ENCODE results near the gene C1orf87.

GRCh38 chr1:59997479-59998115 is 76.0 kb downstream of the C1orf87 start:
- TF ChIP-seq ZSCAN18 (tag by site-specific recombination; IDR thresholded peaks at IDR 0.05) (no peak), ZNF449 (tag by site-specific recombination; IDR thresholded peaks at IDR 0.05) (no peak), KLF8 (tag by site-specific recombination; IDR thresholded peaks at IDR 0.05) (no peak), CTCF (tag by site-specific recombination; IDR thresholded peaks at IDR 0.05) (no peak), ZNF280D (tag by site-specific recombination; IDR thresholded peaks at IDR 0.05) (no peak), ZBTB26 (tag by site-specific recombination; optimal IDR thresholded peaks at IDR 0.05) (no peak), ZNF292 (tag by site-specific recombination; IDR thresholded peaks at IDR 0.05; ENCODE audit: borderline replicate concordance, low read depth) (no peak), ZNF184 (tag by site-specific recombination; IDR thresholded peaks at IDR 0.05) (no peak), ZNF624 (tag by site-specific recombination; IDR thresholded peaks at IDR 0.05) (no peak), PRDM10 (tag by site-specific recombination; IDR thresholded peaks at IDR 0.05) (no peak), ZSCAN16 (tag by site-specific recombination; IDR thresholded peaks at IDR 0.05) (no peak), TSHZ1 (tag by site-specific recombination; IDR thresholded peaks at IDR 0.05; ENCODE audit: borderline replicate concordance) (no peak), ZNF785 (tag by site-specific recombination; IDR thresholded peaks at IDR 0.05) (no peak), ZNF558 (tag by site-specific recombination; IDR thresholded peaks at IDR 0.05) (no peak)

All from HEK293 (cell line).